B cell (primary cell): ENCODE measurements around the gene IL17REL.

ENCODE experiments used
- EZH2 ChIP-seq: IDR thresholded peaks from 2 replicates; pipeline ENCODE4 v1.6.1; 2012; ENCODE audit warnings: borderline replicate concordance, low read depth, mild to moderate bottlenecking, moderate library complexity, low read length; ENCODE audit not compliant: insufficient read depth, poor library complexity, severe bottlenecking
- TF ChIP-seq, protein P1 (sequence below): fragments of 200-600 bp; IDR thresholded peaks from one replicate; pipeline ENCODE4 v1.8.0; 2022; ENCODE audit warnings: antibody characterized with exemption, mild to moderate bottlenecking

DNA sequence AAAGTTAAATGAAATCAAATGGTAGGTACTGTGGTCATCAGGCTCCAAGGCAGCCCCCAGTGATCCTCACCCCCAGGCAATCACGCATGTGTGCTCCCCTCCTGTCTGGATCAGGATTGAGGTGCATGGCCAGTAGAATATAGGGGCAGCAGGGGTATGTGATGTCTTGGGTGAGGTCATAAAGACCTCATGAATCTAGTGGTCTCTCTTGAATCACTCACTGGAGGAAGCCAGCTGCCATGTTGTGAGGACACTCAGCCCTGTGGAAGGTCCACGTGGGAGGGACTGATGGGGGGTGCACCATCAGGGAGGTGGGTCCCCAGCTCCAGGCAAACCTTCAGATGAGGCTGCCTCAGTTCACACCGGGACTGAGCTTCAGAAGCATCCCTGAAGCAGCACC is 6.8 kb upstream of the IL17REL start:
- TF ChIP-seq, protein P1, sequence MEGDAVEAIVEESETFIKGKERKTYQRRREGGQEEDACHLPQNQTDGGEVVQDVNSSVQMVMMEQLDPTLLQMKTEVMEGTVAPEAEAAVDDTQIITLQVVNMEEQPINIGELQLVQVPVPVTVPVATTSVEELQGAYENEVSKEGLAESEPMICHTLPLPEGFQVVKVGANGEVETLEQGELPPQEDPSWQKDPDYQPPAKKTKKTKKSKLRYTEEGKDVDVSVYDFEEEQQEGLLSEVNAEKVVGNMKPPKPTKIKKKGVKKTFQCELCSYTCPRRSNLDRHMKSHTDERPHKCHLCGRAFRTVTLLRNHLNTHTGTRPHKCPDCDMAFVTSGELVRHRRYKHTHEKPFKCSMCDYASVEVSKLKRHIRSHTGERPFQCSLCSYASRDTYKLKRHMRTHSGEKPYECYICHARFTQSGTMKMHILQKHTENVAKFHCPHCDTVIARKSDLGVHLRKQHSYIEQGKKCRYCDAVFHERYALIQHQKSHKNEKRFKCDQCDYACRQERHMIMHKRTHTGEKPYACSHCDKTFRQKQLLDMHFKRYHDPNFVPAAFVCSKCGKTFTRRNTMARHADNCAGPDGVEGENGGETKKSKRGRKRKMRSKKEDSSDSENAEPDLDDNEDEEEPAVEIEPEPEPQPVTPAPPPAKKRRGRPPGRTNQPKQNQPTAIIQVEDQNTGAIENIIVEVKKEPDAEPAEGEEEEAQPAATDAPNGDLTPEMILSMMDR = no peak
- no peak for TF ChIP-seq EZH2
